ENCODE measurements around the gene CCDC7.

CCDC7 gene

DNA sequence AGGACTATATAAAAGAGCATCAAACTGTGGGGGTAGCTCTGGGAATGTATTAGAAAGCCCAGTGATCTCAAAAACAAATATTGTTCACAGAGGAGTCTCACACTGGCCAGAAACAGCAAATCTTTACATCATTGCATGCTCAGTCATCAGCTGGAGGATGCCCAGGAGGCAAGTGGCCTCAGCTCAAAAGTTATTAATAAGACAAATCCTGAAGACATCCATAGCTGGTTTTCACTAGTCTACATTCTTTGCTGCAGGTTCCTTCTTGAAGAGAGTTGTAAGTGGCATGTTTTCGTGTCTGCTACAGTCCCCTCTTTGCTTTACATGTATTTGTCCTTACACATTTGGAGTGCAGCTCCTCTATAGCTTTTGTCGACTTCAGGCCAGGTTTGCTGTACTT, 8.6 kb upstream of the CCDC7 start:
- in situ Hi-C loops (cut with MboI; ENCODE audit: low sequenced_read_pairs, unreplicated experiment) = no loop called here
- no peak for DNase-seq (ENCODE audit: low spot score)

DNA sequence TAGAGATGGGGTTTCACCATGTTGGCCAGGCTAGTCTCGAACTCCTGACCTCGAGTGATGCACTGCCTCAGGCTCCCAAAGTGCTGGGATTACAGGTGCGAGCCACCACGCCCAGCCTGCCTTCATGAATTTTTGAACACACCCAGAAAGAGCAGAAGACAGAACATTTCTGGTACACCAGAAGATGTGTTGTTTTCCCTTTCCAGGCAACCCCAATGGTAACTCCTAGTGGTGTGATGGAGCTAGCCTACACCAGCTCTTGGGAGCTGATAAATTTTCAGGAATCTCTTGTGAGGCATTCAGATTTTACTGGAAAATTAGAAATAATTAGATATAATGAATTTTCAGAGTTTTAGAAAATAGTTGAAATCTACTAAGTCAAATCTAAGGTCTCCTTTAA, 904 bp upstream of the CCDC7 start:
- no peak for DNase-seq (ENCODE audit: low spot score)
- in situ Hi-C loops (cut with MboI; ENCODE audit: low sequenced_read_pairs, unreplicated experiment) = no loop called here
- TF ChIP-seq, protein P1, sequence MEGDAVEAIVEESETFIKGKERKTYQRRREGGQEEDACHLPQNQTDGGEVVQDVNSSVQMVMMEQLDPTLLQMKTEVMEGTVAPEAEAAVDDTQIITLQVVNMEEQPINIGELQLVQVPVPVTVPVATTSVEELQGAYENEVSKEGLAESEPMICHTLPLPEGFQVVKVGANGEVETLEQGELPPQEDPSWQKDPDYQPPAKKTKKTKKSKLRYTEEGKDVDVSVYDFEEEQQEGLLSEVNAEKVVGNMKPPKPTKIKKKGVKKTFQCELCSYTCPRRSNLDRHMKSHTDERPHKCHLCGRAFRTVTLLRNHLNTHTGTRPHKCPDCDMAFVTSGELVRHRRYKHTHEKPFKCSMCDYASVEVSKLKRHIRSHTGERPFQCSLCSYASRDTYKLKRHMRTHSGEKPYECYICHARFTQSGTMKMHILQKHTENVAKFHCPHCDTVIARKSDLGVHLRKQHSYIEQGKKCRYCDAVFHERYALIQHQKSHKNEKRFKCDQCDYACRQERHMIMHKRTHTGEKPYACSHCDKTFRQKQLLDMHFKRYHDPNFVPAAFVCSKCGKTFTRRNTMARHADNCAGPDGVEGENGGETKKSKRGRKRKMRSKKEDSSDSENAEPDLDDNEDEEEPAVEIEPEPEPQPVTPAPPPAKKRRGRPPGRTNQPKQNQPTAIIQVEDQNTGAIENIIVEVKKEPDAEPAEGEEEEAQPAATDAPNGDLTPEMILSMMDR (IDR thresholded peaks at IDR 0.05; ENCODE audit: borderline replicate concordance, control extremely low read depth, extremely low read depth, insufficient read depth, missing control alignments) = no peak

More for the DNA sequence above, 8.6 kb upstream of the CCDC7 start:
- TF ChIP-seq, protein P1 (IDR thresholded peaks at IDR 0.05; ENCODE audit: borderline replicate concordance, control extremely low read depth, extremely low read depth, insufficient read depth, missing control alignments) = no peak

DNA sequence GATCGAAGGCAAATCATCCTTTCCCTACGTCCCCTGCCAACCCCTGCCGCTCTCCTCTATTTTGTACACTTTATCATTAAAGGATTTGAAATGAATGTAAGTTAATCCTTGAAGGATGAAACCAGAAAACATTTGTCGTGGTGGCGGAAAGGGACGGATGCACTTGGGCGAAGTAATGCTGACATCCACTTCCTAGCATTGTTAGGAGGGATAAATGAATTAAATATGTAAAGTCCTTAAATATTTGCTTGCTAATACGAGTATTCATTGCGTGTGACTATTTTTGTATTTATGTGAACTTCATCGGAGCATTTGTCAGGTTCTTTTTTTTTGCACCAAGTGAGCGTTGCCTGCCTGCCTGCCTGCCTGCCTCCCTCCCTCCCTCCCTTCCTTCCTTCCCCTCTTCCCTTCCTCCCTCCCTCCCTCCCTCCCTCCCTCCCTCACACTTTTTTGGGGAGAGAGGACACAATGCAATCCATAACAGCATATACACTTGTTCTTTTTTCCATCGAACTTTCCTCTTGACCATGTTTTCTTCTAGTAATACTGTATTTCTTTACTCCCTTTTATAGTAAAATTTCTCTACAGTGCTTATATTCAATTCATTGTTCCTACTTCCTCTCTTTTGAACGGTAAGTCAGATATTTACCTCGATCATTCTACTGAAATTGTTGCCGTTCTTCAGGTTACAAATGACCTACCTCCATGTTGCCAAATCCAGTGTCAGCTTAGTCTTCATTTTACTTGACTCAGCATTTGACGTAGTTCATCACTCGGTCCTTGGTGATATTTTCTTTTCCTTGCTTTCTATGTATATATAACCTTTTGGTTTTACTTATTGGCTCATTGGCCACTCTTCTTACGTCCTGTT, 831 bp downstream of the CCDC7 start:
- in situ Hi-C loops (cut with MboI; ENCODE audit: low sequenced_read_pairs, unreplicated experiment) = no loop called here
- no peak for DNase-seq (ENCODE audit: low spot score)
- TF ChIP-seq, protein P1 (IDR thresholded peaks at IDR 0.05; ENCODE audit: borderline replicate concordance, control extremely low read depth, extremely low read depth, insufficient read depth, missing control alignments) = no peak

DNA sequence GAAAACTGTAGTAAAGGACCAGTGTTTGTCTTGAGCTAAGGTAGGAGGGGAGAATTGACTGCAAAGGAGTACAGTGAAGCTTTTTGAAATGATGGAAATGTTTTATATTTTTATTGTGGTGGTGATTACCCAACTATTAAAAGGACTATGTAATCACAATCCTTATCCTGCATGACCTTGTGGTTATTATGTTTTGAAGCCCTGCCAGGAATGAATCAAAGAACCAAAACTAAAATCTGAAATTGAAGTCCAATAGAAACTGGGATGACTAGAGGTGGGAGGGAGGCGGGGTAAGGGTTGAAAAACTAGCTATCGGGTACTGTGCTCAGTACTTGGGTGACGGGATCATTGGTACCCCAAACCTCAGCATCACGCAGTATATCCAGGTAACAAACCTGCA, 8.2 kb downstream of the CCDC7 start:
- no peak for DNase-seq (ENCODE audit: low spot score)
- TF ChIP-seq, protein P1 (IDR thresholded peaks at IDR 0.05; ENCODE audit: borderline replicate concordance, control extremely low read depth, extremely low read depth, insufficient read depth, missing control alignments) = no peak
- in situ Hi-C loops (cut with MboI; ENCODE audit: low sequenced_read_pairs, unreplicated experiment) = no loop called here

DNA sequence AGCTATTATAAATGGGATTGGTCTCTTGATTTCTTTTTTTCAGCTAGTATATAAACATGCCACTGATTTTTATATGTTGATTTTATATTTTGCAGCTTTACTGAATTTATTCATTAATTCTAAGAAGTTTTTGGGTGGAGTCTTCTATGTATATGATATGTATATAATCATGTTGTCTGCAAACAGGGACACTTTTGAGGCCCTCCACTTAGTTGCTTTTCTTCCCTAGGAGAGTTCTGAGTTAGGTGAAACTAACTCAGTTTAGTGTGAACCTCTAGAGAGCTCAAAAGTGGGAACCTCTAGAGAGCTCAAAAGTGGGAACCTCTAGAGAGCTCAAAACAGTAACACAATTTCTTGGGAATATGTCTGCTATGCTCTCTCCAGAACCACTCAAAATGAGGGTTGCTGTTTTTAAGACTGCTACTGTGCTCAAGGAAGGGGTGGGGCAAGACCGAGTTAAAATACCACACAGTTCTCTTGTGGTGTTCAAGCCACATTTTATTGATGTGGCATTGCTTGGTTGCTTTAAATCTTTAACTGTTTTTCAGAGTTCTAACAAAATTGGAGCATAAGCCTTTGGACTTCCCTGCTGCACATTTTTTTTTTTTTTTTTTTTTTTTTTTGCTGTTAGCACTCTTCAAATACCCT, 13.2 kb downstream of the CCDC7 start:
- no peak for DNase-seq (ENCODE audit: low spot score)
- in situ Hi-C loops (cut with MboI; ENCODE audit: low sequenced_read_pairs, unreplicated experiment) = no loop called here
- TF ChIP-seq, protein P1 (IDR thresholded peaks at IDR 0.05; ENCODE audit: borderline replicate concordance, control extremely low read depth, extremely low read depth, insufficient read depth, missing control alignments) = no peak

DNA sequence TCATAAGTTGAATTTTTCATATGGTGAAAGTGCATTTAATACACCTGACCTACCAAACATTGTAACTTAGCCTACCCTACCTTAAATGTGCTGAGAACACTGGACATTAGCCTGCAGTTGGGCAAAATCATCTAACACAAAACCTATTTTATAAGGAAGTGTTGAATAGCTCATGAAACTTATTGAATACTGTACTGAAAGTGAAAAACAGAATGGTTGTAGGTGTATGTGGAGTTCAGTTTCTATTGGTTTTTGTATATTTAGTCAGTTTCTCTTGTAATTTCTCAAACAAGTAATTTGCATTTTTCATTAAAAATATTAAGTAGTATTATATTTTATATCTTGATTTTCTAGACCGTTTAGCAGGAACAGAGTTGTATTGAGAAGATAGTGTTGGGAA, 15.3 kb downstream of the CCDC7 start:
- no peak for DNase-seq (ENCODE audit: low spot score)
- in situ Hi-C loops (cut with MboI; ENCODE audit: low sequenced_read_pairs, unreplicated experiment) = no loop called here
- TF ChIP-seq, protein P1 (IDR thresholded peaks at IDR 0.05; ENCODE audit: borderline replicate concordance, control extremely low read depth, extremely low read depth, insufficient read depth, missing control alignments) = no peak
